GM21447 (cell line): ENCODE results near the gene SLC1A1.

ENCODE experiments used
- ATAC-seq: cut with Tn5 transposase; IDR thresholded peaks from one replicate; pipeline ENCODE4 v1.9.1; 2021; ENCODE audit not compliant: unreplicated experiment

Gene SLC1A1

GRCh38 chr9:4614627-4615026 is 124.4 kb downstream of the SLC1A1 start:
- ATAC-seq, result no peak

GRCh38 chr9:4615251-4615650 is 125.0 kb downstream of the SLC1A1 start:
- no peak for ATAC-seq

- no peak for ATAC-seq
Measured at GRCh38 chr9:4615778-4616177, 125.5 kb downstream of the SLC1A1 start.

GRCh38 chr9:4617752-4618151 is 127.5 kb downstream of the SLC1A1 start:
- ATAC-seq, result no peak

GRCh38 chr9:4618700-4619099 is 128.4 kb downstream of the SLC1A1 start:
- no peak for ATAC-seq

GRCh38 chr9:4620057-4620765 is 129.9 kb downstream of the SLC1A1 start:
- ATAC-seq, result no peak

GRCh38 chr9:4620881-4621555 is 130.8 kb downstream of the SLC1A1 start:
- ATAC-seq, result no peak

GRCh38 chr9:4622016-4622415 is 131.7 kb downstream of the SLC1A1 start:
- no peak for ATAC-seq

- ATAC-seq, result no peak
Measured at GRCh38 chr9:4630836-4631235, 140.6 kb downstream of the SLC1A1 start.
